ENCODE data around the gene FAM24B. TPM values are rescaled to one million over a fixed set of nuclear protein-coding genes. Genes with fewer than 3 reads are reported as not detected.

Gene FAM24B
- total and polyA plus RNA-seq, 2 experiments from 2014 or later, result 3.8 to 7.0 TPM

DNA sequence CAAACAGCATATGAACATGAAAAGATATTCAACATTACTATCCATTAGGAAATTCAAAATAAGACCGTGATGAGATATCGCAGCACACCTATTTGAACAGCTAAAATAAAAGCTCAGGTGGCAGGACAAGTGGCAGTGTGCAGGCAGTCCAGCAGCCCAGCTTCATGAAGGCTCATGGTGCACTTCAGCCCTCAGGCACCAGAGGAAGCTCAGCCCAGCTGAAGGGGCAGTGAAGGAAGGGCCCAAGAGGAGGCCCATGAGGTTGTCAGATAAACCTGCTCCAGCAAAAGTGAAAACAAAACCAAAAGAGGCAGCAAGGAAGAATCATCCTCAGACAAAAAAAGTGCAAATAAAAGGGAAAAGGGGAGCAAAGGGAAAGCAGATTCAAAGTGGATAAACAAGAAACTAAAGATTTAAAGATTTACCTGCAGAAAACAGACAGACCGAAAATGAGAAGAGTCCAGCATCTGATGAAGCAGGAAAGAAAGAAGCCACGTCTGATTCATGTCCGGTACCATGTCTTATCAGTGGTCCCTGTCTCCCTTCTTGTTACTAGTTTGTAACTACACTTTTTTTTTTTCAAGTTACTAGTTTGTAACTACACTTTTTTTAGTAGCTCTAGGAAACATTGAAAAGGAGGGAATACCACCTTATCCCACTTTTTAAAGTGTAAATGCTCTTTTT is 15.0 kb upstream of the FAM24B start:
- H3K4me3 ChIP-seq, result no peak overlapping the region
- H3K4me1 ChIP-seq (ENCODE audit: insufficient read depth), result no peaks in the 10 kb centered on the region
- H3K79me2 ChIP-seq (ENCODE audit: insufficient read depth), result no peaks in the 10 kb centered on the region
- H3K27ac ChIP-seq, result no peak overlapping the region
- TF ChIP-seq EZH2 (IDR thresholded peaks at IDR 0.05; ENCODE audit: insufficient read depth, poor library complexity, severe bottlenecking) (no peak), EZH2phosphoT487 (IDR thresholded peaks at IDR 0.05; ENCODE audit: insufficient read depth, low read depth) (no peak)
- H4K20me1 ChIP-seq (ENCODE audit: insufficient read depth), result no peaks in the 10 kb centered on the region
- H2AFZ ChIP-seq, result no peak overlapping the region
- H3F3A ChIP-seq (ENCODE audit: insufficient read depth), result no peaks in the 10 kb centered on the region
- no peaks in the 10 kb centered on the region for H3K9me2 ChIP-seq (ENCODE audit: insufficient read depth)
- no peaks in the 10 kb centered on the region for H3K27me3 ChIP-seq (replicated peaks; ENCODE audit: insufficient read depth)
- H3K36me3 ChIP-seq (ENCODE audit: low read depth), result no peaks in the 10 kb centered on the region
- no peak overlapping the region for H3K9ac ChIP-seq
- DNase-seq, result no peak
- in situ Hi-C loops (cut with MboI), result no loop called here
- 94 to 95% methylated on average over 5 of the region's 5 CpGs for WGBS, 2 experiments (ENCODE audit: low coverage in 1 of 2, low lambda C conversion rate in 2 of 2, missing lambda C conversion rate in 2 of 2)
- no peak overlapping the region for H3K4me2 ChIP-seq (ENCODE audit: unreplicated experiment)
- no peaks in the 10 kb centered on the region for H3K9me3 ChIP-seq (ENCODE audit: low read depth)

DNA sequence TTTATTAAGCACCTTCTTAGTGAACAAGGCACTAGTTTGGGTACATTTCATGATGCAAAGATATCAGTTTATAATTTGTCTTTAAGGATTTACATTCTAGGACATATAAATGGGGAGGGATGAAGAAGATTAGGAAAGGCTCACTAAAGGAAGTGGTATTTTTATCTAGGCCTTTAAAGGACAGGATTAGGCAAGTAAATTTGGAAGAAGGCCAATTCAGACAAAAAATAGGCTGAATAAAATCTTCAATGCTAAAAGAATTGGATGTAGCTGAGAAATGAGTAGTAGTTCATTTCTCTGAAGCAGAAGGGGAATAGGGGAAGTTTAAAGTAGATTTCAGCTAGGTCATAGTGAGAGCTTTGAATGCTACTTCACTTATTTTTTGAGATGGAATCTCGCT is 4.8 kb upstream of the FAM24B start:
- H3F3A ChIP-seq (ENCODE audit: insufficient read depth), result no peaks in the 10 kb centered on the region
- H3K9me3 ChIP-seq (ENCODE audit: low read depth), result no peaks in the 10 kb centered on the region
- no peaks in the 10 kb centered on the region for H3K4me1 ChIP-seq (ENCODE audit: insufficient read depth)
- 92 to 100% methylated on average over 1 of the region's 1 CpG for WGBS, 2 experiments (ENCODE audit: low coverage in 1 of 2, low lambda C conversion rate in 2 of 2, missing lambda C conversion rate in 2 of 2)
- no peak overlapping the region for H3K4me2 ChIP-seq (ENCODE audit: unreplicated experiment)
- in situ Hi-C loops (cut with MboI), result no loop called here
- TF ChIP-seq EZH2phosphoT487 (IDR thresholded peaks at IDR 0.05; ENCODE audit: insufficient read depth, low read depth) (no peak), EZH2 (IDR thresholded peaks at IDR 0.05; ENCODE audit: insufficient read depth, poor library complexity, severe bottlenecking) (no peak)
- H3K9me2 ChIP-seq (ENCODE audit: insufficient read depth), result no peaks in the 10 kb centered on the region
- no peaks in the 10 kb centered on the region for H4K20me1 ChIP-seq (ENCODE audit: insufficient read depth)
- H2AFZ ChIP-seq, result no peak overlapping the region
- no peaks in the 10 kb centered on the region for H3K27me3 ChIP-seq (replicated peaks; ENCODE audit: insufficient read depth)
- no peaks in the 10 kb centered on the region for H3K36me3 ChIP-seq (ENCODE audit: low read depth)
- no peak overlapping the region for H3K9ac ChIP-seq
- H3K79me2 ChIP-seq (ENCODE audit: insufficient read depth), result no peaks in the 10 kb centered on the region
- DNase-seq, result peak; percentile 6
- H3K27ac ChIP-seq, result no peak overlapping the region
- H3K4me3 ChIP-seq, result no peak overlapping the region

DNA sequence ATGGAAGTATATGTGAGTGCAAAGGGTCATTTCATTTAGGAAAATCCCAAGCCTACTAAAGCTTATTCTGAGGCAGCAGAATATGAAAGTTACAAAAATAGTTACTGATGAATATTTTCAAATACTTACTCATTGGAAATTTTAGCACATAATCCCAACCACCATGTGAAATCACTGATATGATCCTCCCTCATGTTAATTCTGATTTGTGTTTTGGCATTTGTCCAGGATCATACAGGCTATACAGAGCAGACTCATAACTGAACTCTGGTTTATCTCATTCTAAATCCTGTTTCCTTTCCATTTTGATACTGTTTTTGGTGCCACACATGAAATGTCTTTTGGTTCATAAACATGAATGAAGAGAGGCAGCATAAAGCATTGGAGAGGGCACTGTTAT is 3.4 kb upstream of the FAM24B start:
- no peak for DNase-seq
- Histone ChIP-seq H3K9me2 (ENCODE audit: insufficient read depth) (no peaks in the 10 kb centered on the region), H3K36me3 (ENCODE audit: low read depth) (no peaks in the 10 kb centered on the region), H3K79me2 (ENCODE audit: insufficient read depth) (peaks cover 13% of the 10 kb centered on the region), H3K9me3 (ENCODE audit: low read depth) (no peaks in the 10 kb centered on the region), H3K27me3 (replicated peaks; ENCODE audit: insufficient read depth) (no peaks in the 10 kb centered on the region), H3K4me2 (ENCODE audit: unreplicated experiment) (no peak overlapping the region), H3F3A (ENCODE audit: insufficient read depth) (no peaks in the 10 kb centered on the region), H3K9ac (no peak overlapping the region), H3K27ac (no peak overlapping the region), H4K20me1 (ENCODE audit: insufficient read depth) (no peaks in the 10 kb centered on the region), H3K4me1 (ENCODE audit: insufficient read depth) (no peaks in the 10 kb centered on the region; the same call in 1 of the 2 replicates), H2AFZ (no peak overlapping the region), H3K4me3 (no peak overlapping the region)
- in situ Hi-C loops (cut with MboI), result no loop called here
- TF ChIP-seq EZH2phosphoT487 (IDR thresholded peaks at IDR 0.05; ENCODE audit: insufficient read depth, low read depth), result no peak
- TF ChIP-seq EZH2 (IDR thresholded peaks at IDR 0.05; ENCODE audit: insufficient read depth, poor library complexity, severe bottlenecking), result no peak

DNA sequence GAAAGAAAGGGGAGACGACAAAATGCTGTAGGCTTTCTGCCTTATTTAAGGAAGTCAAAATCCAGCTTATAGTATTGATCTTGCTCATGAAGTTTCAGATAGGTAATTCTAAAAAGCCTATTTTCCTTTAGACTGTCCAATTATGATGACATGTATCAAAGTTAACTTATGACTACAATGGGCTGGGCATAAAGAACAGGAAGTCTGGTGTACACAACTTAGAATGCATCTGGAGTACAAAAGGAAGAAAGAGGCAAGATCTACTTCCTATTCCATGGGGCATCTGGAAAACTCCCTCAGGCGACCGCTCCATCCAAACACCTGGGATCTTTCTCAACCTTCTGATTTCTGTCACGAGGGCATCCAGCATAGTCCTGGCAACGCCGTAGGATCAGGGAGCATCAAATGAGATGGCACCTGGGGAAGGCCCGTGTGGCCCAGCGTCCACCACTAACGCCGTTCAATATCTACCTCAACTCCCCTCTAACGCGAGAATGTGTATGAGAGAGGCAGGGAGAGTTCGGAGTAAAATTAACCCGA is 512 bp downstream of the FAM24B start:
- no peaks in the 10 kb centered on the region for H3K36me3 ChIP-seq (ENCODE audit: low read depth)
- H3K4me3 ChIP-seq, result peak overlapping the region; percentile 83
- no peaks in the 10 kb centered on the region for H3K27me3 ChIP-seq (replicated peaks; ENCODE audit: insufficient read depth)
- peak overlapping the region; percentile 96 for H2AFZ ChIP-seq
- H3K9ac ChIP-seq, result peak overlapping the region; percentile 66
- H3K27ac ChIP-seq, result peak overlapping the region; percentile 18
- H3K79me2 ChIP-seq (ENCODE audit: insufficient read depth), result peaks cover 51% of the 10 kb centered on the region
- TF ChIP-seq EZH2phosphoT487 (IDR thresholded peaks at IDR 0.05; ENCODE audit: insufficient read depth, low read depth) (no peak), EZH2 (IDR thresholded peaks at IDR 0.05; ENCODE audit: insufficient read depth, poor library complexity, severe bottlenecking) (no peak)
- H3K9me3 ChIP-seq (ENCODE audit: low read depth), result no peaks in the 10 kb centered on the region
- H3K4me2 ChIP-seq (ENCODE audit: unreplicated experiment), result peak overlapping the region; percentile 87
- peak; percentile 41 for DNase-seq
- H4K20me1 ChIP-seq (ENCODE audit: insufficient read depth), result no peaks in the 10 kb centered on the region
- in situ Hi-C loops (cut with MboI), result no loop called here
- no peaks in the 10 kb centered on the region for H3F3A ChIP-seq (ENCODE audit: insufficient read depth)
- no peaks in the 10 kb centered on the region for H3K9me2 ChIP-seq (ENCODE audit: insufficient read depth)
- WGBS, 2 experiments (ENCODE audit: low coverage in 1 of 2, low lambda C conversion rate in 2 of 2, missing lambda C conversion rate in 2 of 2), result 42 to 48% methylated on average over 14 of the region's 14 CpGs
- no peaks in the 10 kb centered on the region; the same call in 1 of the 2 replicates for H3K4me1 ChIP-seq (ENCODE audit: insufficient read depth)
